HEK293T (cell line): ENCODE results near the gene LSM14A.

Experiments
- CTCF ChIA-PET: fragments of 350-600 bp; formaldehyde crosslinking; extraction: SDS; loops from one replicate; lab custom pipeline; 2021; ENCODE audit warnings: antibody characterized with exemption, inconsistent platforms; lab: Yijun Ruan, JAX
- POLR2A ChIA-PET: fragments of 350-600 bp; formaldehyde crosslinking; extraction: SDS; loops from one replicate; lab custom pipeline; 2020; ENCODE audit warnings: antibody characterized with exemption, inconsistent platforms; lab: Yijun Ruan, JAX
- DNase-seq: peaks from one replicate; pipeline ENCODE4 v3.0.0; 2012; ENCODE audit warnings: mixed read lengths; ENCODE audit errors: extremely low spot score
- ARNT ChIP-seq: fragments of 450-650 bp; IDR thresholded peaks from 2 replicates; pipeline ENCODE4 v1.6.1; 2017; ENCODE audit warnings: mild to moderate bottlenecking
- BHLHE40 ChIP-seq: fragments of 450-650 bp; IDR thresholded peaks from 2 replicates; pipeline ENCODE4 v1.6.1; 2016; ENCODE audit warnings: mild to moderate bottlenecking, moderate library complexity, borderline replicate concordance
- CTBP1 ChIP-seq: fragments of 450-650 bp; IDR thresholded peaks from 2 replicates; pipeline ENCODE4 v1.6.1; 2016; ENCODE audit warnings: borderline replicate concordance
- ELF4 ChIP-seq: fragments of 450-650 bp; IDR thresholded peaks from 2 replicates; pipeline ENCODE4 v1.6.1; 2017; ENCODE audit warnings: antibody characterized with exemption
- FOXA1 ChIP-seq: fragments of 450-650 bp; IDR thresholded peaks from 2 replicates; pipeline ENCODE4 v1.6.1; 2016; ENCODE audit warnings: mild to moderate bottlenecking
- FOXK2 ChIP-seq: fragments of 450-650 bp; IDR thresholded peaks from 2 replicates; pipeline ENCODE4 v1.6.1; 2016; ENCODE audit warnings: mild to moderate bottlenecking
- FOXM1 ChIP-seq: fragments of 450-650 bp; IDR thresholded peaks from 2 replicates; pipeline ENCODE4 v1.6.1; 2017; ENCODE audit warnings: mild to moderate bottlenecking, borderline replicate concordance
- HDGF ChIP-seq: fragments of 450-650 bp; IDR thresholded peaks from 2 replicates; pipeline ENCODE4 v1.6.1; 2017; ENCODE audit warnings: antibody characterized with exemption, borderline replicate concordance
- L3MBTL2 ChIP-seq: fragments of 450-650 bp; conservative IDR thresholded peaks from 2 replicates; pipeline ENCODE4 v1.6.1; 2016; ENCODE audit warnings: mild to moderate bottlenecking
- LEF1 ChIP-seq: fragments of 450-650 bp; IDR thresholded peaks from 2 replicates; pipeline ENCODE4 v1.6.1; 2017; ENCODE audit warnings: mild to moderate bottlenecking, borderline replicate concordance
- NFRKB ChIP-seq: fragments of 450-650 bp; IDR thresholded peaks from 2 replicates; pipeline ENCODE4 v1.6.1; 2016; ENCODE audit warnings: mild to moderate bottlenecking, moderate library complexity
- PKNOX1 ChIP-seq: fragments of 450-650 bp; IDR thresholded peaks from 2 replicates; pipeline ENCODE4 v1.6.1; 2016
- SP1 ChIP-seq: fragments of 450-650 bp; IDR thresholded peaks from 2 replicates; pipeline ENCODE4 v1.6.1; 2017
- SUZ12 ChIP-seq: fragments of 450-650 bp; IDR thresholded peaks from 2 replicates; pipeline ENCODE4 v1.6.1; 2016; ENCODE audit warnings: mild to moderate bottlenecking
- TARDBP ChIP-seq: fragments of 450-650 bp; IDR thresholded peaks from 2 replicates; pipeline ENCODE4 v1.6.1; 2016
- ZNF384 ChIP-seq: fragments of 450-650 bp; IDR thresholded peaks from 2 replicates; pipeline ENCODE4 v1.6.1; 2016

LSM14A gene

GRCh38 chr19:34141025-34141424, 31.3 kb upstream of the LSM14A start:
- TF ChIP-seq HDGF (no peak), L3MBTL2 (peak; percentile 37; the same call in 1 of the 2 replicates)
- ChIA-PET POLR2A (interaction anchor here (1.3 kb wide), 1 partner anchor 33 kb away, joined by 3 read pairs; no protein-coding TSS in a partner anchor), CTCF (interaction anchor here (2.9 kb wide), 1 partner anchor 21 kb away, joined by 7 read pairs; no protein-coding TSS in a partner anchor)
- no peak for DNase-seq

- DNase-seq = no peak
- ChIA-PET CTCF (interaction anchor here (0.9 to 2.9 kb wide), 2 partner anchors 22 to 363 kb away, joined by 3 to 7 read pairs; no protein-coding TSS in a partner anchor), POLR2A (interaction anchor here (0.9 kb wide), 1 partner anchor 8 kb away, joined by 4 read pairs; no protein-coding TSS in a partner anchor)
- TF ChIP-seq ZNF384 = no peak
- TF ChIP-seq ARNT = no peak
- no peak for TF ChIP-seq SUZ12
- TF ChIP-seq L3MBTL2 = no peak
- no peak for TF ChIP-seq SP1
- TF ChIP-seq ELF4 = no peak
- no peak for TF ChIP-seq CTBP1
- no peak for TF ChIP-seq FOXM1
- TF ChIP-seq FOXK2 = no peak
- no peak for TF ChIP-seq FOXA1
- no peak for TF ChIP-seq BHLHE40
- TF ChIP-seq TARDBP = no peak
- TF ChIP-seq LEF1 = no peak
- TF ChIP-seq PKNOX1 = no peak
- TF ChIP-seq HDGF = no peak
- no peak for TF ChIP-seq NFRKB
Measured at GRCh38 chr19:34142440-34142839, 29.9 kb upstream of the LSM14A start.

- peak; percentile 72 for DNase-seq
- CTCF ChIA-PET = interaction anchor here (0.5 to 1.4 kb wide), 8 partner anchors 8 to 730 kb away, joined by 3 to 10 read pairs (median 4); no protein-coding TSS in a partner anchor
- POLR2A ChIA-PET = interaction anchor here (1.4 kb wide), 1 partner anchor 12 kb away, joined by 3 read pairs; no protein-coding TSS in a partner anchor
Measured at GRCh38 chr19:34145741-34146202, 26.5 kb upstream of the LSM14A start.

GRCh38 chr19:34148658-34149185, 23.6 kb upstream of the LSM14A start:
- CTCF ChIA-PET = no interaction called here
- TF ChIP-seq L3MBTL2 (no peak), PKNOX1 (no peak), HDGF (no peak), ARNT (no peak), LEF1 (no peak), FOXA1 (no peak), CTBP1 (no peak), SUZ12 (no peak), FOXM1 (no peak)

More at GRCh38 chr19:34145741-34146202, 26.5 kb upstream of the LSM14A start:
- no peak for TF ChIP-seq SP1
- TF ChIP-seq PKNOX1 = peak; percentile 85

GRCh38 chr19:34149873-34150272, 22.4 kb upstream of the LSM14A start:
- TF ChIP-seq SP1 (no peak), TARDBP (no peak), NFRKB (no peak), PKNOX1 (no peak), ARNT (no peak), LEF1 (no peak), FOXM1 (no peak), FOXA1 (no peak), BHLHE40 (no peak), ELF4 (no peak), FOXK2 (no peak), CTBP1 (no peak), ZNF384 (no peak), HDGF (no peak), SUZ12 (no peak), L3MBTL2 (no peak)
- ChIA-PET CTCF (no interaction called here), POLR2A (no interaction called here)
- DNase-seq = no peak

More at GRCh38 chr19:34148658-34149185, 23.6 kb upstream of the LSM14A start:
- DNase-seq = no peak
- POLR2A ChIA-PET = interaction anchor here (2.7 kb wide), 1 partner anchor 24 kb away, joined by 10 read pairs; the partner anchor contains the start of gene LSM14A

GRCh38 chr19:34150558-34150957, 21.7 kb upstream of the LSM14A start:
- ChIA-PET POLR2A (no interaction called here), CTCF (no interaction called here)
- TF ChIP-seq FOXM1 = no peak
- TF ChIP-seq CTBP1 = no peak
- no peak for TF ChIP-seq SP1
- no peak for TF ChIP-seq LEF1
- no peak for TF ChIP-seq FOXK2
- no peak for TF ChIP-seq L3MBTL2
- no peak for TF ChIP-seq ZNF384
- no peak for TF ChIP-seq ARNT
- no peak for TF ChIP-seq FOXA1
- TF ChIP-seq ELF4 = no peak
- TF ChIP-seq HDGF = no peak
- TF ChIP-seq NFRKB = no peak
- TF ChIP-seq SUZ12 = no peak
- no peak for TF ChIP-seq TARDBP
- no peak for TF ChIP-seq PKNOX1
- no peak for TF ChIP-seq BHLHE40
- DNase-seq = no peak
